HuH-7.5 (cell line): ENCODE measurements around the gene SMCO1.
"Not testable (repeated sequence)": the region's sequence is repeated elsewhere in the genome, so short reads cannot be mapped to it uniquely, and the experiment has no call there.

ENCODE experiments used
- DNase-seq: peaks from one replicate; pipeline ENCODE4 v3.0.0; 2011; ENCODE audit warnings: low spot score

SMCO1 gene

DNA sequence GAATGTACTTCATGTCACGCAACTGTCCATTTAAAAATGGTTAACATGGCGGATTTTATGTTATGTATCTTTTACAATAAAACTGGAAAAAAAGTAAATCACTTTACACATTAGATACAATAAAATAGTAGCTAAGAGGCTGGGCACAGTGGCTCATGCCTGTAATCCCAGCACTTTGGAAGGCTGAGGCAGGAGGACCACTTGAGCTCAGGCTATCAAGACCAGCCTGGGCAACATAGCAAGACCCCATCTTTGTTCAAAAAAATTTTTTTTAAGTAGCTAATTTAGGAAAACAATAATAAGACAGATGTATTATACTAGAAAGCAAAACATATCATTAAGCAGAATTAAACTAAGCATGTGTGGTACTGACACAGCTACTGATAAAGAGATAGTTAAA lies 23.1 kb downstream of the SMCO1 start:
- DNase-seq = no peak

DNA sequence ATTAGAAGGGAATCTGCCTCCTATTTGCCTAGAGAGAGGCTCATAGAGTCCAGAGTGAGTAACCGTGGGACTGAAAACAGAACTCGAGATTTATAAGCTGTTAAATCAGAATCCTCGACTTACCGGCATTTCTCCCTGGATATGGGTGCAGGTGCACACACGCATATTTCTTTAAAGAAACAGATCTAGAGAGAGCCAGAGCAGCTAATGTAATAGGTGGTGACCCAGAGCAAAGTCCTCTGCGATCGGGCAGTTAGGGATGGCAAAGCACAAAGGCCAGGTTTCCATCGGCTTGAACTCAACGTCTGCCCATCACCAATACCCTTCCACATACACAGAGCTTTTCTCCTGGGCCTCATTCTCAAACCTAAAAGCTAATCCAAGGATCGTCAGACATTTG lies 25.4 kb downstream of the SMCO1 start:
- DNase-seq = no peak

DNA sequence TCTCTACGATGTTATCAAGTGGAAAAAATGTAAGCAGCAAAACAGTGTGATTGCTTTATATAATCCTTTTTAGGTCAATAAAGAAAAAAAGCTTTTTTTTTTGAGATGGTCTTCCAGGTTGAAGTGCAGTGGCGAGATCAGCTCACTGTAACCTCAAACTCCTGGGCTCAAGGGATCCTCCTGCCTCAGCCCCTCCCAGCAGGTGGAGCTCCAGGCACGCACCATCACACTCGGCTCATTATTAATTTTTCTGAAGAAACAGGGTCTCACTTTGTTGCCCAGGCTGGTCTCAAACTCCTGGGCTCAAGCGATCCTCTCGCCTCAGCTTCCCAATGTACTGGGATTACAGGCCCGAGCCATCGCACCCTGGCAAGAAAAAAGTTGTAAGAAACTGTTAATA lies 28.9 kb downstream of the SMCO1 start:
- DNase-seq = no peak

DNA sequence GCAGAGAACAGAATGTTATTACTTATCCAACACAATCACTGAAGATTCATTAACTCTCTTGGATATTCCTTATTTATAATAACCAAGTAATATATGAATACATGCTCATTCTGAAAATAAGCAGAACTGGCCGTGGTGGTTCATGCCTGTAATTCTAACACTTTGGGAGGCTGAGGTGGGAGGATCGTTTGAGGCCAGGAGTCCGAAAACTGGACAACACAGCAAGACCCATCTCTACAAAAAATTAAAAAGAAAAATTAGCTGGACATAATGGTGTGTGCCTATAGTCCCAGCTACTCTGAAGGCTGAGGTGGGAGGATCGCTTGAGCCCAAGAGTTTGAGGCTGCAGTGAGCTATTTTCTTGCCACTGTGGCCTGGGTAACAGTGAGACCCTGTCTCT lies 37.5 kb downstream of the SMCO1 start:
- no peak for DNase-seq

DNA sequence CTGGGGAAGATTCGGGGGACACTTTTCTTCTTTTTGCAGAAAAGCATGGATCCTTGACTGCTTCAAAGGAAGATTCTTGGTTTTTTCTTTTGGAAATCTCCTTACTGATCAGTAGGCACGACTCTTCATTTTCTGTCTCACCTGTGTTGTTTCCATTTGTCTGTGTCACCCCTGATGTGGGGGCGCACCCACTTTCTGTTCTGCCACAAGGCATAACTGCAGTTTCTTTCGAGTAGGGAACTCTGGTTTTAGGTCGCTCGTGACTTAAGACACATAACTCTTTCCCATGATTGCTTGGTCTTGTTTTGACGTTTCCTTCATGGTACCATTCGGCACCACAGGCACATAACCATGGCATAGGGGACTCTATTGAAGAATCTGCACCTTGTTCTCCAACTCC lies 42.9 kb downstream of the SMCO1 start:
- no peak for DNase-seq

DNA sequence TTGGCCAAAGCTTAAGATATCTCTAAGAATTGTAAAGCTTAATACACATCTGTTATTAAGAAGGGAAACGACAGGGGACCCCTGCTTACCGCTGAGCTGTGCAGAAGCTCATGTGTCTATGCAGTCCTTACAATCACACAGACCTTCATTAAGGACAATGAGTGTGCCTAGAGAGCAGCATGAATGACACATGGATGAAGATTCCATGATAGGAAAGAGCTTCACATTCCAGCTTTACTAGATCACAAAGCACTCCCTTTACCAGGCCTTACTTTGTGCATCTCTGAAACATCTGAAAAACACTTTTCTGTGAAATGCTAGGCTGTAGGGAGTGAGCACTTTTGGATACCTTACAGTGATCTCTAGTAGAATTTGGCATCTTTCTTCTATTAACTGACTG lies 43.6 kb downstream of the SMCO1 start:
- no peak for DNase-seq

DNA sequence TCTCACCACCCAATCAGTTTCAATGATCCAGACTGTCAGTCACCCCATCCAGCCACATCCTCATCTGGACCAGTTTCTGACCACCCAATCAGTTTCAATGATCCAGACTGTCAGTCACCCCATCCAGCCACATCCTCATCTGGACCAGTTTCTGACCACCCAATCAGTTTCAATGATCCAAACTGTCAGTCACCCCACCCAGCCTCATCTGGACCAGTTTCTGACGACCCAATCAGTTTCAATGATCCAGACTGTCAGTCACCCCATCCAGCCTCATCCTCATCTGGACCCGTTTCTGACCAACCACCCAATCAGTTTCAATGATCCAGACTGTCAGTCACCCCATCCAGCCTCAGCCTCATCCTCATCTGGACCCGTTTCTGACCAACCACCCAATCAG lies 45.0 kb downstream of the SMCO1 start:
- not testable (repeated sequence) for DNase-seq

DNA sequence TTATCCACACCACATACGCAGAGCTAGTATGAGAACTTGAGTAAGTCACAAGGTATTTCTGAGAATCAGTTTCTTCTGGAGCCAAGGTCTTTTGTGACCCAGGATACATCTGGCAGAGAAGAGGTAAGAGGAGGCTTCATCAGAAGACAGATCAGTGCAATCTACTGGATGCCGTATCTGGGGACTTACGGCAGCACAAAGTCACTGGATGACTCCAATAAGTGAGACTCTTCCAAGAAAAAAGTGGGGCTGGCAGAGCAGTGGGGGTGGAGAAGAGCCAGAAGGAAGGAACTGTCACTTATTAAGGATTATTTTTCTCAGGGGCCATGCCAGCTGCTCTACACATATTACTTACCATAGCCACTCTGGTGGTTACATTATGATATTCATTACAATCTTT lies 51.3 kb downstream of the SMCO1 start:
- no peak for DNase-seq

DNA sequence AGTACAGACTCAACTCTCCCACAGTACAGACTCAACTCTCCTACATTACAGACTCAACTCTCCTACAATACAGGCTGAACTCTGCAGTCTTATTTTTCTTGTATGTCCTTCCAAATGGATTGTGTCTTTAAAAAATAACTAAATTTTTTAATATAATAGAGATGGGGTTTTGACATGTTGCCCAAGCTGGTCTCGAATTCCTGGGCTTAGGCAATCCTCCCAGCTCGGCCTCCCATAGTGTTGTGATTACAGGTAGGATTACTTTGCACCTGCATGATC lies 51.7 kb downstream of the SMCO1 start:
- DNase-seq = no peak

DNA sequence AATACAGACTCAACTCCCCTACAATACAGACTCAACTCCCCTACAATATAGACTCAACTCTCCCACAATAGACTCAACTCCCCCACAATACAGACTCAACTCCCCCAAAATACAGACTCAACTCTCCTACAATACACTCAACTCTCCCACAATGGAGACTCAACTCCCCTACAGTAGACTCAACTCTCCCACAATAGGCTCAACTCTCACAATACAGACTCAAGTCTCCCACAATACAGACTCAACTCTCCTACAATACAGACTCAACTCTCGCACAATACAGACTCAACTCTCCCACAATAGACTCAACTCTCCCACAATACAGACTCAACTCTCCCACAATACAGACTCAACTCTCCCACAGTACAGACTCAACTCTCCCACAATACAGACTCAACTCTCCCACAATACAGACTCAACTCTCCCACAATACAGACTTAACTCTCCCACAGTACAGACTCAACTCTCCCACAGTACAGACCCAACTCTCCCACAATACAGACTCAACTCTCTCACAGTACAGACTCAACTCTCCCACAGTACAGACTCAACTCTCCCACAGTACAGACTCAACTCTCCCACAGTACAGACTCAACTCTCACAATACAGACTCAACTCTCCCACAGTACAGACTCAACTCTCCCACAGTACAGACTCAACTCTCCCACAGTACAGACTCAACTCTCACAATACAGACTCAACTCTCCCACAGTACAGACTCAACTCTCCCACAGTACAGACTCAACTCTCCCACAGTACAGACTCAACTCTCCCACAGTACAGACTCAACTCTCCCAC lies 52.3 kb downstream of the SMCO1 start:
- DNase-seq = not testable (repeated sequence)

DNA sequence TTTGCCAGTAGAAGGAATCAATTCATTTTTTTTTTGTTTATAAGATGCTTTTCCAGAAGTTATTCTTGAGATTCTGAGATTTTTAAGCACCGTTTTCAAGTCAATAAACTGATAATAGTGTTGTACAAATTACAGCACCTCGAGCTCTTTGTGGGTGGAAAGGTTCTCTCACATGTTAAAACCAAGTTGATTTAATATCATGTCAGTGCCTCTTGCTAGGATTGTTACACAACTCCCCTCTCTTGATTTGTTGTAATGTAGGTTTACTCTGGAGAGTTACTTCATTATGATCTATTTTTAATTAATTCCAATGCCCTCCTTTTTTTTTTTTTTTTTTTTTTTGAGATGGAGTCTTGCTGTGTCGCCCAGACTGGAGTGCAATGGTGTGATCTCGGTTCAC lies 57.1 kb downstream of the SMCO1 start:
- no peak for DNase-seq

DNA sequence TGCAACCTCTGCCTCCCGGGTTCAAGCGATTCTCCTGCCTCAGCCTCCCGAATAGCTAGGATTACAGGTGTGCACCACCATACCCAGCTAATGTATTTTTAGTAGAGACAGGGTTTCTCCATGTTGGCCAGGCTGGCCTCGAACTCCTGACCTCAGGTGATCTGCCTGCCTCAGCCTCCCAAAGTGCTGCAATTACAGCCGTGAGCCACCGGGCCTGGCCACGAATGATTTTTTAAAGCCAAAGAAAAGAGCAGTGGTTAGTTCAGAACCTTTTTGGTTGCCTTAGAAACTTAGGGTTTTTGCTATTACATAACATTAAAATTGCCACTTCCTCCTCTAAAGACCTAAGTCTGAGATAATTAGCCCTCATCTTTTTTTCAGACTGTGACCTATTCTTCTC lies 57.7 kb downstream of the SMCO1 start:
- DNase-seq = not testable (repeated sequence)
